Fibroblast of lung (primary cell): ENCODE measurements around the gene CADPS. TPM values are rescaled to one million over a fixed set of nuclear protein-coding genes. Genes with fewer than 3 reads are reported as not detected.

ENCODE experiments used
- DNase-seq, 2 donors: peaks; one replicate each; pipeline versions ENCODE4 v3.0.0 to v3.0.0-alpha.2; 2010; ENCODE audit warnings: low read depth in 2 of 2
- H2AFZ ChIP-seq: 2 replicates; pipeline ENCODE4 v1.5.1; 2012; ENCODE audit warnings: low read length, control low read depth, inconsistent platforms
- H3K27ac ChIP-seq: 2 replicates; pipeline ENCODE4 v1.5.1; 2011; ENCODE audit warnings: low read length, control low read depth; ENCODE audit not compliant: insufficient read depth
- H3K27me3 ChIP-seq: 2 replicates; pipeline ENCODE4 v1.5.1; 2011; ENCODE audit warnings: mild to moderate bottlenecking, low read length; ENCODE audit not compliant: control insufficient read depth, insufficient read depth
- H3K36me3 ChIP-seq: 2 replicates; pipeline ENCODE4 v1.5.1; 2011; ENCODE audit warnings: low read length; ENCODE audit not compliant: control insufficient read depth, insufficient read depth
- H3K4me1 ChIP-seq: 2 replicates; pipeline ENCODE4 v1.5.1; 2011; ENCODE audit warnings: low read length; ENCODE audit not compliant: control insufficient read depth, insufficient read depth; ENCODE audit errors: extremely low read depth
- H3K4me2 ChIP-seq: 2 replicates; pipeline ENCODE4 v1.5.1; 2011; ENCODE audit warnings: low read length, control low read depth; ENCODE audit not compliant: insufficient read depth; ENCODE audit errors: extremely low read depth
- H3K4me3 ChIP-seq, 4 experiments: fragments of 200-600 bp in 1 of 4; sonication (generic) in 1 of 4; replicated peaks in 1 of 4; 2 replicates each; pipeline ENCODE4 v1.5.1; 2011 to 2016; ENCODE audit warnings: low read length in 4 of 4, low read depth in 3 of 4, mild to moderate bottlenecking in 3 of 4, control low read depth in 2 of 4, inconsistent platforms in 1 of 4, mixed read lengths in 1 of 4; ENCODE audit not compliant: insufficient read depth in 1 of 4; ENCODE audit errors: control extremely low read depth in 1 of 4
- H3K79me2 ChIP-seq: 2 replicates; pipeline ENCODE4 v1.5.1; 2012; ENCODE audit warnings: mild to moderate bottlenecking, low read length, inconsistent platforms; ENCODE audit not compliant: control insufficient read depth, insufficient read depth
- H3K9ac ChIP-seq: 2 replicates; pipeline ENCODE4 v1.5.1; 2011; ENCODE audit warnings: mild to moderate bottlenecking, low read length, control low read depth; ENCODE audit not compliant: insufficient read depth
- H3K9me3 ChIP-seq: 2 replicates; pipeline ENCODE4 v1.5.1; 2012; ENCODE audit warnings: low read depth, low read length; ENCODE audit not compliant: control insufficient read depth, insufficient read depth
- H4K20me1 ChIP-seq: 2 replicates; pipeline ENCODE4 v1.5.1; 2011; ENCODE audit warnings: low read length; ENCODE audit not compliant: control insufficient read depth, insufficient read depth; ENCODE audit errors: extremely low read depth
- CTCF ChIP-seq, 2 donors: IDR thresholded peaks in 1 of 2; conservative IDR thresholded peaks in 1 of 2; 1 replicate in 1 of 2; 2 replicates in 1 of 2; pipeline ENCODE4 v1.5.1; 2011 to 2012; ENCODE audit warnings: low read length in 2 of 2, control low read depth in 1 of 2, inconsistent platforms in 1 of 2, low read depth in 1 of 2, mild to moderate bottlenecking in 1 of 2
- EZH2 ChIP-seq: IDR thresholded peaks from 2 replicates; pipeline ENCODE4 v1.5.1; 2012; ENCODE audit warnings: low read length, control low read depth, mild to moderate bottlenecking; ENCODE audit errors: missing control alignments
- polyA plus RNA-seq, 2 donors: library from polyadenylated mRNA; depleted of rRNA in 1 of 2; stranded (reverse) in 1 of 2; unstranded in 1 of 2; fragments of >200 nt; gene quantifications; 2 replicates each; pipeline ENCODE4 v1.2.1, GENCODE V29; 2011 to 2012; ENCODE audit warnings: missing spikeins in 1 of 2
- total RNA-seq: library from RNA; depleted of rRNA; stranded (reverse); fragments of >200 nt; gene quantifications from 2 replicates; pipeline ENCODE4 v1.2.1, GENCODE V29; 2014

The CADPS gene
- total and polyA plus RNA-seq, 2 donors (not counting 1 experiment from before 2014, with no cell fraction given), result 2.3 to 63.1 TPM

DNA sequence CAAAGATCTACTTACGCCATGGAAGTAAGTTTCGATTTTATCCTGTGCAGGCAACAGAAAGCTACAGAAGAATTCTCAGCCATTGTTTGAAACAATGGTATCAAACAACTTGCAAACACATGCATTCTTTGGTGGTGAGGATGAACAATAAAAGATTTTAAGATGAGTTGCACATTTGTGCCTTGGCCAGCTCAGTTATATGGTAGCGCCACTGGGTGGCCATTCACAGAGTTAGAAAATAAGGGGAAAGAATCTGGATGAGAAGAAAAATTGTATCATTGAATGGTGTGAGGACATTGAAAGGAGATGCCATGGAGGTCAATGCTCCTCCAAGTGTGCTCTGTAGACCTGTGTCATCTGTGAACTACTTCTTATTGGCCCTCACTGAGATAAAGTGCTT, 11.6 kb downstream of the CADPS start:
- no peaks in the 10 kb centered on the region for H3K79me2 ChIP-seq
- no peak overlapping the region for H3K9ac ChIP-seq
- TF ChIP-seq EZH2 (no peak), CTCF (conservative IDR thresholded peaks at IDR 0.05 in 1 of 2, IDR thresholded peaks at IDR 0.05 in 1 of 2; ENCODE audit: low read depth in 1 of 2, low read length in 2 of 2) (no peak)
- no peaks in the 10 kb centered on the region for H3K27me3 ChIP-seq
- H4K20me1 ChIP-seq, result no peaks in the 10 kb centered on the region
- H3K36me3 ChIP-seq, result no peaks in the 10 kb centered on the region
- no peaks in the 10 kb centered on the region for H3K9me3 ChIP-seq
- H3K4me1 ChIP-seq, result no peaks in the 10 kb centered on the region
- H2AFZ ChIP-seq, result no peak overlapping the region
- H3K4me3 ChIP-seq, result no peak overlapping the region
- no peak overlapping the region for H3K27ac ChIP-seq
- DNase-seq, result no peak
- no peak overlapping the region for H3K4me2 ChIP-seq

GRCh38 chr3:62859203-62859791, 15.9 kb downstream of the CADPS start:
- Histone ChIP-seq H3K9ac (no peak overlapping the region), H4K20me1 (no peaks in the 10 kb centered on the region), H3K79me2 (no peaks in the 10 kb centered on the region), H3K27me3 (no peaks in the 10 kb centered on the region), H3K4me2 (no peak overlapping the region), H3K4me1 (no peaks in the 10 kb centered on the region), H3K27ac (no peak overlapping the region), H3K36me3 (no peaks in the 10 kb centered on the region), H3K4me3 (no peak overlapping the region), H3K9me3 (no peaks in the 10 kb centered on the region), H2AFZ (no peak overlapping the region)
- no peak for DNase-seq
- TF ChIP-seq EZH2 (no peak), CTCF (conservative IDR thresholded peaks at IDR 0.05 in 1 of 2, IDR thresholded peaks at IDR 0.05 in 1 of 2; ENCODE audit: low read depth in 1 of 2, low read length in 2 of 2) (no peak)

DNA sequence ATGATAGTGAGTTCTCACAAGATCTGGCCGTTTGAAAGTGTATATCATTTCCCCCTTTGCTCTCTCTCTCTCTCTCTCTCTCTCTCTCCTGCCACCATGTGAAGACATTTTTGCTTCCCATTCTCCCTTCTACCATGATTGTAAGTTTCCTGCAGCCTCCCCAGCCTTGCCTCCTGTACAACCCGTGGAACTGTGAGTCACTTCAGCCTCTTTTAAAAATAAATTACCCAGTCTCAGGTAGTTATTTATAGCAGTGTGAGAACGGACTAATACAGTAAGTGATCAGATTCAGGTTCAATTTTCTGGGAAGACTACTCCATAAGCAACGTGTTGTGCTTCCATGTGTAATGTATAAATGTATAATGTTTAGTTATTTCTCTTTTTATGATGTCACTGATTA, 29.2 kb downstream of the CADPS start:
- no peak overlapping the region for H3K27ac ChIP-seq
- no peak overlapping the region for H3K4me3 ChIP-seq
- H3K4me1 ChIP-seq, result no peaks in the 10 kb centered on the region
- H2AFZ ChIP-seq, result no peak overlapping the region
- no peaks in the 10 kb centered on the region for H3K36me3 ChIP-seq
- H3K9ac ChIP-seq, result no peak overlapping the region
- H3K27me3 ChIP-seq, result no peaks in the 10 kb centered on the region
- DNase-seq, result no peak
- H3K79me2 ChIP-seq, result no peaks in the 10 kb centered on the region
- TF ChIP-seq EZH2, result no peak
- TF ChIP-seq CTCF (conservative IDR thresholded peaks at IDR 0.05 in 1 of 2, IDR thresholded peaks at IDR 0.05 in 1 of 2; ENCODE audit: low read depth in 1 of 2, low read length in 2 of 2), result no peak
- H3K9me3 ChIP-seq, result no peaks in the 10 kb centered on the region
- no peak overlapping the region for H3K4me2 ChIP-seq
- H4K20me1 ChIP-seq, result no peaks in the 10 kb centered on the region
